DOHH2 (cell line): ENCODE data around the gene STAM.
"Not testable (repeated sequence)": the region's sequence is repeated elsewhere in the genome, so short reads cannot be mapped to it uniquely, and the experiment has no call there.

Source experiments
- H3F3A ChIP-seq: fragments of 200-600 bp; sonication (generic), shearing (Covaris generic); 2 replicates; pipeline ENCODE4 v1.6.0; 2016; ENCODE audit warnings: antibody characterized with exemption, mild to moderate bottlenecking; ENCODE audit not compliant: control insufficient read depth, insufficient read depth
- H3K27ac ChIP-seq: fragments of 200-600 bp; sonication (generic); 2 replicates; pipeline ENCODE4 v1.5.1; 2014; ENCODE audit warnings: low read depth, mild to moderate bottlenecking, low read length, moderate library complexity
- H3K27me3 ChIP-seq: fragments of 200-600 bp; sonication (generic); 2 replicates; pipeline ENCODE4 v1.6.1; 2014; ENCODE audit warnings: mild to moderate bottlenecking, low read length, mixed read lengths; ENCODE audit not compliant: control insufficient read depth
- H3K36me3 ChIP-seq: fragments of 200-600 bp; sonication (generic); 2 replicates; pipeline ENCODE4 v1.6.1; 2014; ENCODE audit warnings: mild to moderate bottlenecking, low read length, moderate library complexity, mixed read lengths; ENCODE audit not compliant: control insufficient read depth
- H3K4me1 ChIP-seq: fragments of 200-600 bp; sonication (generic); 2 replicates; pipeline ENCODE4 v1.6.1; 2014; ENCODE audit warnings: mild to moderate bottlenecking, low read length, mixed read lengths; ENCODE audit not compliant: control insufficient read depth
- H3K4me2 ChIP-seq: fragments of 200-600 bp; sonication (generic); 2 replicates; pipeline ENCODE4 v1.6.0; 2014; ENCODE audit warnings: mild to moderate bottlenecking, low read length, moderate library complexity
- H3K4me3 ChIP-seq: fragments of 200-600 bp; sonication (generic); 2 replicates; pipeline ENCODE4 v1.5.1; 2014; ENCODE audit warnings: mild to moderate bottlenecking, low read length, mixed read lengths
- H3K79me2 ChIP-seq: fragments of 200-600 bp; sonication (generic); 2 replicates; pipeline ENCODE4 v1.6.1; 2014; ENCODE audit warnings: mild to moderate bottlenecking, low read length, mixed read lengths; ENCODE audit not compliant: control insufficient read depth
- H3K9me2 ChIP-seq: fragments of 200-600 bp; sonication (generic); replicated peaks from 2 replicates; pipeline ENCODE4 v1.6.1; 2014; ENCODE audit warnings: mild to moderate bottlenecking, low read length, mixed read lengths; ENCODE audit not compliant: control insufficient read depth
- H3K9me3 ChIP-seq: fragments of 200-600 bp; sonication (generic); 2 replicates; pipeline ENCODE4 v1.6.1; 2014; ENCODE audit warnings: antibody characterized with exemption, low read length, mixed read lengths; ENCODE audit not compliant: control insufficient read depth, insufficient read depth
- H4K20me1 ChIP-seq: fragments of 200-600 bp; sonication (generic); 2 replicates; pipeline ENCODE4 v1.6.0; 2014; ENCODE audit warnings: low read depth, mild to moderate bottlenecking, antibody characterized with exemption, low read length, moderate library complexity; ENCODE audit not compliant: control insufficient read depth, insufficient read depth
- EZH2phosphoT487 ChIP-seq: fragments of 200-600 bp; sonication (generic); IDR thresholded peaks from 2 replicates; pipeline ENCODE4 v1.6.1; 2017; ENCODE audit warnings: borderline replicate concordance, mild to moderate bottlenecking, antibody characterized with exemption, low read length, moderate library complexity, mixed read lengths
- TF ChIP-seq, protein P1 (sequence below): fragments of 200-600 bp; sonication (generic); IDR thresholded peaks from one replicate; pipeline ENCODE4 v1.5.1; 2014; ENCODE audit warnings: antibody characterized with exemption, mild to moderate bottlenecking, low read depth, low read length; ENCODE audit not compliant: poor library complexity, severe bottlenecking

STAM gene

DNA sequence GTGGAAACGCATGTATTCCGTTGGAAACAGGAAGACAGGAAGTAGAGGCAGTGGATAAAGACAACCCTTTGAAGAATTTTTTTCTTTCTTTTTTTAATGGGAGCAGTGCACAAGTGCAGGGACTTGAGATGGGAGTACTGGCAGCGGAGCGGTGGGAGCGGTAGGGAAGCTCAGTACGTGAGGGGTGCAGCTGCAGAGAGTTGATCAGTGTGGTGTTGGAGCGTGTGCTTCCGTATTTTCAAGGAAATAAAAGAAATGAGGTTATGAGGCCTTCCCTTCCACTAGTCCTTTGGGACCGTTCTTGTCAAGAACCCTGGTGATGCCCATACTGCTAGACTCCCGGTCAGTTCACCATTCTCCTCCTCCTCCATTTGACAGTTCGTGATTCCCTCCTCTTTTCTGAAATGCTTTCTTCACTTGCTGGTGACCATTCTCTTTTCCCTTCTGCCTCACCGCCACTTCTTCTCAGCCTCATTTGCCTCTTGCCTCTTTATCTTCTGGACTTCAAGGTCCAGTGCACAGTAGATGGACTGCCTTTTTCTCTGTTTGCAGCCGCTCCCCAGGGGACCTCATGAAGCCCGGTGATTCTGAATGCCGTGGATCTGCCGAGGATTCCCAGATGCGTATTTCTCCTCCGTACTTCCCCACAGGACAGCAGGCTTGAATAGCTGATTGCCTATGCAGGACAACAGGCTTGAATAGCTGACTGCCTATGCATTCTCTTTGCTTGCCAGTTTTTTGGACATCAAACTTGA, 68.9 kb downstream of the STAM start:
- H3K9me3 ChIP-seq = no peaks in the 10 kb centered on the region
- no peak overlapping the region for H3K27ac ChIP-seq
- no peak overlapping the region for H3K4me2 ChIP-seq
- H3K27me3 ChIP-seq = no peaks in the 10 kb centered on the region
- H3K9me2 ChIP-seq = no peaks in the 10 kb centered on the region
- no peaks in the 10 kb centered on the region for H3F3A ChIP-seq
- peaks cover 14% of the 10 kb centered on the region for H3K36me3 ChIP-seq
- H3K4me3 ChIP-seq = no peak overlapping the region
- no peaks in the 10 kb centered on the region for H3K79me2 ChIP-seq
- no peaks in the 10 kb centered on the region for H3K4me1 ChIP-seq
- TF ChIP-seq, protein P1, sequence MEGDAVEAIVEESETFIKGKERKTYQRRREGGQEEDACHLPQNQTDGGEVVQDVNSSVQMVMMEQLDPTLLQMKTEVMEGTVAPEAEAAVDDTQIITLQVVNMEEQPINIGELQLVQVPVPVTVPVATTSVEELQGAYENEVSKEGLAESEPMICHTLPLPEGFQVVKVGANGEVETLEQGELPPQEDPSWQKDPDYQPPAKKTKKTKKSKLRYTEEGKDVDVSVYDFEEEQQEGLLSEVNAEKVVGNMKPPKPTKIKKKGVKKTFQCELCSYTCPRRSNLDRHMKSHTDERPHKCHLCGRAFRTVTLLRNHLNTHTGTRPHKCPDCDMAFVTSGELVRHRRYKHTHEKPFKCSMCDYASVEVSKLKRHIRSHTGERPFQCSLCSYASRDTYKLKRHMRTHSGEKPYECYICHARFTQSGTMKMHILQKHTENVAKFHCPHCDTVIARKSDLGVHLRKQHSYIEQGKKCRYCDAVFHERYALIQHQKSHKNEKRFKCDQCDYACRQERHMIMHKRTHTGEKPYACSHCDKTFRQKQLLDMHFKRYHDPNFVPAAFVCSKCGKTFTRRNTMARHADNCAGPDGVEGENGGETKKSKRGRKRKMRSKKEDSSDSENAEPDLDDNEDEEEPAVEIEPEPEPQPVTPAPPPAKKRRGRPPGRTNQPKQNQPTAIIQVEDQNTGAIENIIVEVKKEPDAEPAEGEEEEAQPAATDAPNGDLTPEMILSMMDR = no peak
- TF ChIP-seq EZH2phosphoT487 = no peak
- H4K20me1 ChIP-seq = no peaks in the 10 kb centered on the region

DNA sequence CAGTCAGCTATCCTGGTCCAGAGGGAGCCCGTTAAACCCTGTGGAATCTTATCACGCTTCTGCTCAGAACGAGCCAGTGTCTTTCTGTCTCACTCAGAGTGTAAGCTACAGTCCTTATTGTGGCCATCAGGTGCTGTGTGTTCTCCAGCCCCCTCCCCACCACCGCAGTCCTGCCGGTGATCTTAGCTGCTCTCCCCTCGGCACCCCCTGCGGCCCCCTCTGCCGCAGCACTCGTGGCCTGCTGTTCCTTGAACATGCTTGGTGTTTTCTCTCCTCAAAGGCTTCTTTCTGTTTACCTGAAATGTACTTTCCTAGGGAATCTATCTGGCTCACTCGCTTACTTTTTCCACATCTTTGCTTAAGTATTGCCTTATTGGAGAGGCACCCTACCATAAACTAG, 69.8 kb downstream of the STAM start:
- H3K9me3 ChIP-seq = no peaks in the 10 kb centered on the region
- no peaks in the 10 kb centered on the region for H3K4me1 ChIP-seq
- no peaks in the 10 kb centered on the region for H3K79me2 ChIP-seq
- H3K4me3 ChIP-seq = no peak overlapping the region
- H3K27me3 ChIP-seq = no peaks in the 10 kb centered on the region
- no peaks in the 10 kb centered on the region for H3F3A ChIP-seq
- H3K27ac ChIP-seq = no peak overlapping the region
- no peaks in the 10 kb centered on the region for H3K9me2 ChIP-seq
- H3K4me2 ChIP-seq = no peak overlapping the region
- TF ChIP-seq, protein P1 = no peak
- no peak for TF ChIP-seq EZH2phosphoT487
- peaks cover 14% of the 10 kb centered on the region for H3K36me3 ChIP-seq
- no peaks in the 10 kb centered on the region for H4K20me1 ChIP-seq

DNA sequence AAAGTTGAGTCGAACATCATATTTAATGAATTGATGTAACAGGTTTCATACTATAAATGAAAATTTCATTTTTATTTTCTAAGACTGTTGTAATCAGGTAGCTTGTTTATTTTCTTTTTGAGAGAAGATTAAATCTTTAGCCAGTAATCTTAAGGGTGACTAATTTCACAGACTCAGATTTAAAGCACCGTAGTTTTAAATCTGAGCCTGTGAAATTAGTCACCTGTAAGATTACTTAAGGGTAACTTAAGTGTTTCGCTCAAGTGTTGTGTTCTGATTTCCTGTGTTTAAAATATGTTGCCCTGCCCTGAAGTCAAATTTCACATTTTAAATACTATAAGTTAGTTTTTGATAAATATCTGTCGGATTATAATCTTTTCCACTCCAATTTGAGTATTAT, 72.2 kb downstream of the STAM start:
- H3K4me2 ChIP-seq = no peak overlapping the region
- no peaks in the 10 kb centered on the region for H3K79me2 ChIP-seq
- TF ChIP-seq EZH2phosphoT487 = no peak
- TF ChIP-seq, protein P1 = no peak
- no peak overlapping the region for H3K27ac ChIP-seq
- no peaks in the 10 kb centered on the region for H4K20me1 ChIP-seq
- H3K36me3 ChIP-seq = peaks cover 14% of the 10 kb centered on the region
- H3K9me2 ChIP-seq = no peaks in the 10 kb centered on the region
- H3K9me3 ChIP-seq = no peaks in the 10 kb centered on the region
- no peaks in the 10 kb centered on the region for H3K4me1 ChIP-seq
- H3K4me3 ChIP-seq = no peak overlapping the region
- no peaks in the 10 kb centered on the region for H3F3A ChIP-seq
- H3K27me3 ChIP-seq = no peaks in the 10 kb centered on the region

DNA sequence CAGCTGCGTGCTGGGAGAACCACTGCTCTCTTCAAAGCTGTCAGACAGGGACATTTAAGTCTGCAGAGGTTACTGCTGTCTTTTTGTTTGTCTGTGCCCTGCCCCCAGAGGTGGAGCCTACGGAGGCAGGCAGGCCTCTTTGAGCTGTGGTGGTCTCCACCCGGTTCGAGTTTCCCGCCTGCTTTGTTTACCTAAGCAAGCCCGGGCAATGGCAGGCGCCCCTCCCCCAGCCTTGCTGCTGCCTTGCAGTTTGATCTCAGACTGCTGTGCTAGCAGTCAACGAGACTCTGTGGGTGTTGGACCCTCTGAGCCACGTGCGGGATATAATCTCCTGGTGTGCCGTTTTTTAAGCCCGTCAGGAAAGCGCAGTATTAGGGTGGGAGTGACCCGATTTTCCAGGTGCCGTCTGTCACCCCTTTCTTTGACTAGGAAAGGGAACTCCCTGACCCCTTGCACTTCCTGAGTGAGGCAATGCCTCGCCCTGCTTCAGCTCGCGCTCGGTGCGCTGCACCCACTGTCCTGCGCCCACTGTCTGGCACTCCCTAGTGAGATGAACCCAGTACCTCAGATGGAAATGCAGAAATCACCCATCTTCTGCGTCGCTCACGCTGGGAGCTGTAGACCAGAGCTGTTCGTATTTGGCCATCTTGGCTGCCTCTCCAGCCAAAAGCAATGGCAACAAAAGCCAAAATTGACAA, 78.5 kb downstream of the STAM start:
- not testable (repeated sequence) for H4K20me1 ChIP-seq, H3F3A ChIP-seq, H3K9me2 ChIP-seq, H3K27ac ChIP-seq, H3K36me3 ChIP-seq, H3K4me1 ChIP-seq, H3K27me3 ChIP-seq, H3K79me2 ChIP-seq, H3K4me3 ChIP-seq, H3K4me2 ChIP-seq, H3K9me3 ChIP-seq
